Glutamatergic neuron (in vitro differentiated cells): ENCODE measurements around the gene NTPCR. TPM values are rescaled to one million over a fixed set of nuclear protein-coding genes. Genes with fewer than 3 reads are reported as not detected.

Experiments
- DNase-seq: peaks from one replicate; pipeline ENCODE4 v3.0.0; 2022
- H3K27ac Mint-ChIP-seq: one replicate; pipeline ENCODE4 v1.8.0; 2020; ENCODE audit warnings: mild to moderate bottlenecking, mixed read lengths, inconsistent platforms; ENCODE audit not compliant: unreplicated experiment
- H3K27me3 Mint-ChIP-seq: one replicate; pipeline ENCODE4 v1.8.0; 2020; ENCODE audit warnings: mild to moderate bottlenecking, moderate library complexity, mixed read lengths, inconsistent platforms; ENCODE audit not compliant: unreplicated experiment
- H3K36me3 Mint-ChIP-seq: one replicate; pipeline ENCODE4 v1.8.0; 2020; ENCODE audit warnings: mild to moderate bottlenecking, mixed read lengths, inconsistent platforms; ENCODE audit not compliant: unreplicated experiment
- H3K4me1 Mint-ChIP-seq: one replicate; pipeline ENCODE4 v1.8.0; 2020; ENCODE audit warnings: mild to moderate bottlenecking, low read depth, mixed read lengths, inconsistent platforms; ENCODE audit not compliant: unreplicated experiment
- H3K4me3 Mint-ChIP-seq: one replicate; pipeline ENCODE4 v1.8.0; 2020; ENCODE audit warnings: mild to moderate bottlenecking, mixed read lengths, inconsistent platforms; ENCODE audit not compliant: unreplicated experiment
- H3K9me3 Mint-ChIP-seq: one replicate; pipeline ENCODE4 v1.8.0; 2020; ENCODE audit warnings: mild to moderate bottlenecking, moderate library complexity, mixed read lengths, inconsistent platforms; ENCODE audit not compliant: unreplicated experiment
- total RNA-seq: library from RNA; stranded (reverse); fragmentation: NEBNext Ultra II Directional; extraction: Animal tissue kit (Norgen Biotek cat#: 25700); gene quantifications from one replicate; pipeline ENCODE4 v1.2.1, GENCODE V29; 2021; ENCODE audit not compliant: unreplicated experiment
- TF ChIP-seq, protein P1 (sequence below): fragments of 200-600 bp; sonication (generic); IDR thresholded peaks from one replicate; pipeline ENCODE4 v1.5.0; 2021; ENCODE audit not compliant: partially characterized antibody, unreplicated experiment

Gene NTPCR
- total RNA-seq, 1 donor from 2014 or later, result 40.7 TPM

DNA sequence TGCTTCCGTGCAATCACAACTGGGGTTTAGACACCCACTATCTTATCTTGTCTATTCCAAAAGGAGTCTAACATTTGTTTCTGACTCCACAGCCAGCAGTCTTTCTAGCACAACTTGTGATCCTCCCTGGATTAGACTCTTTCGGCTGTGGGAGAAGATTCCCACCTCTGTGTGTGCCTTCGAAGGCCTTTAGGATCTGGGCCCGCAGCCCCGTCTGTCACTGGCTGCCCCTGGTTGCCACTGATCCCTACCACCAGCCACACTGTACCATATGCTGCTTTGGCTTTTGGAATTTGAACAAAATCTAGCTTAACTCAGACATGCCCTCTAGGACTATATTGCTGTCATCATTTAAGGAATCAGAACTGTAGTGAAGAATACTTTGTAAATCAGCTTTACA lies 18.0 kb downstream of the NTPCR start:
- Mint-ChIP-seq H3K4me3 (no peak overlapping the region), H3K27ac (no peak overlapping the region), H3K27me3 (no peaks in the 10 kb centered on the region), H3K4me1 (peaks cover 25% of the 10 kb centered on the region), H3K9me3 (peaks cover 2% of the 10 kb centered on the region), H3K36me3 (peaks cover 12% of the 10 kb centered on the region)
- TF ChIP-seq, protein P1, sequence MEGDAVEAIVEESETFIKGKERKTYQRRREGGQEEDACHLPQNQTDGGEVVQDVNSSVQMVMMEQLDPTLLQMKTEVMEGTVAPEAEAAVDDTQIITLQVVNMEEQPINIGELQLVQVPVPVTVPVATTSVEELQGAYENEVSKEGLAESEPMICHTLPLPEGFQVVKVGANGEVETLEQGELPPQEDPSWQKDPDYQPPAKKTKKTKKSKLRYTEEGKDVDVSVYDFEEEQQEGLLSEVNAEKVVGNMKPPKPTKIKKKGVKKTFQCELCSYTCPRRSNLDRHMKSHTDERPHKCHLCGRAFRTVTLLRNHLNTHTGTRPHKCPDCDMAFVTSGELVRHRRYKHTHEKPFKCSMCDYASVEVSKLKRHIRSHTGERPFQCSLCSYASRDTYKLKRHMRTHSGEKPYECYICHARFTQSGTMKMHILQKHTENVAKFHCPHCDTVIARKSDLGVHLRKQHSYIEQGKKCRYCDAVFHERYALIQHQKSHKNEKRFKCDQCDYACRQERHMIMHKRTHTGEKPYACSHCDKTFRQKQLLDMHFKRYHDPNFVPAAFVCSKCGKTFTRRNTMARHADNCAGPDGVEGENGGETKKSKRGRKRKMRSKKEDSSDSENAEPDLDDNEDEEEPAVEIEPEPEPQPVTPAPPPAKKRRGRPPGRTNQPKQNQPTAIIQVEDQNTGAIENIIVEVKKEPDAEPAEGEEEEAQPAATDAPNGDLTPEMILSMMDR, result no peak
- no peak for DNase-seq

DNA sequence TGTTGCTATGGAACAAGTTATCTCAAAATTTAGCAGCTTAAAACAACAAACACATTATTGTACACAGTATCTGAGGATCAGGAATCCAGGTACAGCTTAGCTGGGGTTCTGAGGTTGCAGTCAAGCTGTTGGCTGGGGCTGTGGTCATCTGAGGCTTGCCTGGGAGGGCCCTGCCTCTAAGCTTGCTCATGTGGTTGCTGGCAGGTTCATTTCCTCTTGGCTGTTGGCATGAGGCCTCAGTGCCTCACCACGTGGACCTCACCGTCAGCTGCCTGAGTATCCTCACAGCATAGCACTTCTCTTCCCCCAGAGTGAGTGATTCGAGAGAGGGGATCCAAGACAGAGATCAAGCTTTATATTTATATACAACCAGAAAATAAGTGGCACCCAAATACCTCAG lies 18.6 kb downstream of the NTPCR start:
- H3K4me1 Mint-ChIP-seq, result peaks cover 25% of the 10 kb centered on the region
- no peaks in the 10 kb centered on the region for H3K27me3 Mint-ChIP-seq
- TF ChIP-seq, protein P1, result no peak
- H3K36me3 Mint-ChIP-seq, result peaks cover 18% of the 10 kb centered on the region
- DNase-seq, result no peak
- no peak overlapping the region for H3K27ac Mint-ChIP-seq
- no peak overlapping the region for H3K4me3 Mint-ChIP-seq
- peaks cover 3% of the 10 kb centered on the region for H3K9me3 Mint-ChIP-seq

DNA sequence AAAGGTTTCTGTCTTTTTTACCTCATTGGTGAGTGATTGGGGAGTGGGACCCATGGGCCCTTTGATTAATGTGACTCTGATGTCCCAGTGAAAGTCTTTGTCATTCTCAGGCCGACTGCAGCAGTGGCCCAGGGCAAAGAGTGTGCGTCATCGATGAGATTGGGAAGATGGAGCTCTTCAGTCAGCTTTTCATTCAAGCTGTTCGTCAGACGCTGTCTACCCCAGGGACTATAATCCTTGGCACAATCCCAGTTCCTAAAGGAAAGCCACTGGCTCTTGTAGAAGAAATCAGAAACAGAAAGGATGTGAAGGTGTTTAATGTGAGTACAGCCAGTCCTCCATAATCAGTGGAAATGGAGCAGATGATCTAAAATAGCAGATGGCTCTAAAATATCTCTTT lies 19.4 kb downstream of the NTPCR start:
- TF ChIP-seq, protein P1, result no peak
- Mint-ChIP-seq H3K9me3 (peaks cover 3% of the 10 kb centered on the region), H3K36me3 (peaks cover 24% of the 10 kb centered on the region), H3K4me1 (peaks cover 25% of the 10 kb centered on the region), H3K4me3 (no peak overlapping the region), H3K27me3 (no peaks in the 10 kb centered on the region), H3K27ac (no peak overlapping the region)
- DNase-seq, result no peak

DNA sequence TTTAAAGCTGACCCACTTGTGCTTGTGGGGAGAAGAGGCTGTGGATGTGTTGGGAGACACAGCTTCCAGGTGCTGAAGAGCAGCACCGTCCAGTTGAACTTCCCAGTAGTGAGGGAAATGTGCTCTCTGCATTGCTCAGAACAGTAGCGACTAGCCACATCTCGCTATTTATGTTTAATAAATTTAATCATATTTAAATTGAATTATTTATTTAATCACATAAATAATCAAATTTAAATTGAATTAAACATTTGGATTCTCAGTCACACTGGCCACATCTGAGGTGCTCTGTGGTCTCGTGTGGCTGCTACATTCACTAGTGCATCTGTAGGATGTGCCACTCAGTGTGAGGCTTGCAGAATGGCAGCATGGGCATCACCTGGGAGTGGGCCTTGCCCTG lies 20.1 kb downstream of the NTPCR start:
- Mint-ChIP-seq H3K4me3 (no peak overlapping the region), H3K4me1 (peaks cover 18% of the 10 kb centered on the region), H3K27me3 (no peaks in the 10 kb centered on the region), H3K27ac (no peak overlapping the region), H3K36me3 (peaks cover 24% of the 10 kb centered on the region), H3K9me3 (peaks cover 3% of the 10 kb centered on the region)
- TF ChIP-seq, protein P1, result no peak
- DNase-seq, result no peak

- Mint-ChIP-seq H3K9me3 (peaks cover 2% of the 10 kb centered on the region), H3K27me3 (peaks cover 3% of the 10 kb centered on the region), H3K4me1 (peaks cover 6% of the 10 kb centered on the region), H3K27ac (no peak overlapping the region), H3K36me3 (peaks cover 27% of the 10 kb centered on the region), H3K4me3 (no peak overlapping the region)
- no peak for DNase-seq
- TF ChIP-seq, protein P1, result no peak
Observed at GRCh38 chr1:232973652-232974611, 23.5 kb downstream of the NTPCR start.
